HG03521 (cell line): ENCODE data around the gene DGKG.

ENCODE experiments used
- ATAC-seq: cut with Tn5 transposase; IDR thresholded peaks from one replicate; pipeline ENCODE4 v1.9.1; 2021; ENCODE audit warnings: mild to moderate bottlenecking, moderate library complexity; ENCODE audit not compliant: unreplicated experiment

DGKG gene

DNA sequence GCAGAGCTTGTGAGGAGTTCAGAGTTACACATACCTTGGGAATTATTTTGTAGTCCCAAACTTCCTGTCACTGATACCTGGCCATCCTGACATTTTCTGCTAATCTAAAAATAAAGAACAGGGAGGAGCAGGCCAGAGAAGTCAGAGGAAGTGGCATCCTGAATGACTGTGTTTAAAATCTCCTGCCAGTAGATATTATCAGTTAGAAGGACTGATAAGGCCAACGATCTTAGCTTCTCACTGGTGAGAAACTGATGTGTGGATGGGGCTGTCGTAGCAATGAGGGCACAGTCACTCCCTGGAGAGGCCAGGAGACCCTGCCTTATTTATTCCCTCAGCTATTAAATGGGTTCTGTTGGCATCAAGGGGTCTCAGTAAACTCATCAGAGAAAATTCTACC lies 115.1 kb downstream of the DGKG start:
- ATAC-seq: no peak

DNA sequence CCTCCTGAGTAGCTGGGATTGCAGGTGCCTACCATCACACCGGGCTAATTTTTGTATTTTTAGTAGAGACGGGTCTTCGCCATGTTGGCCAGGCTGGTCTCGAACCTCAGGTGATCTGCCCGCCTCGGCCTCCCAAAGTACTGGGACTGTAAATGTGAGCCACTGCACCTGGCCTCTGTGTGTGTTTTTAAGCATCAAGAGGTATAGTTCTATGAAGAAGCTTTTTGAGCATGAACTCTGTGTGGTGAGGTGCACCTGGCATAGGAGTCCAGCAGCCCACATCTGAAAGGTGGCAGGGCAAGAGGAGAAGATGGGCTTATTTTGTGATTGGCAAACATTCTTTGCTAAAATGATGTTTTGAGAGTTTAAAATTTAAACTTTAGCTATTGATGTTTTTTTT lies 118.0 kb downstream of the DGKG start:
- ATAC-seq: no peak

DNA sequence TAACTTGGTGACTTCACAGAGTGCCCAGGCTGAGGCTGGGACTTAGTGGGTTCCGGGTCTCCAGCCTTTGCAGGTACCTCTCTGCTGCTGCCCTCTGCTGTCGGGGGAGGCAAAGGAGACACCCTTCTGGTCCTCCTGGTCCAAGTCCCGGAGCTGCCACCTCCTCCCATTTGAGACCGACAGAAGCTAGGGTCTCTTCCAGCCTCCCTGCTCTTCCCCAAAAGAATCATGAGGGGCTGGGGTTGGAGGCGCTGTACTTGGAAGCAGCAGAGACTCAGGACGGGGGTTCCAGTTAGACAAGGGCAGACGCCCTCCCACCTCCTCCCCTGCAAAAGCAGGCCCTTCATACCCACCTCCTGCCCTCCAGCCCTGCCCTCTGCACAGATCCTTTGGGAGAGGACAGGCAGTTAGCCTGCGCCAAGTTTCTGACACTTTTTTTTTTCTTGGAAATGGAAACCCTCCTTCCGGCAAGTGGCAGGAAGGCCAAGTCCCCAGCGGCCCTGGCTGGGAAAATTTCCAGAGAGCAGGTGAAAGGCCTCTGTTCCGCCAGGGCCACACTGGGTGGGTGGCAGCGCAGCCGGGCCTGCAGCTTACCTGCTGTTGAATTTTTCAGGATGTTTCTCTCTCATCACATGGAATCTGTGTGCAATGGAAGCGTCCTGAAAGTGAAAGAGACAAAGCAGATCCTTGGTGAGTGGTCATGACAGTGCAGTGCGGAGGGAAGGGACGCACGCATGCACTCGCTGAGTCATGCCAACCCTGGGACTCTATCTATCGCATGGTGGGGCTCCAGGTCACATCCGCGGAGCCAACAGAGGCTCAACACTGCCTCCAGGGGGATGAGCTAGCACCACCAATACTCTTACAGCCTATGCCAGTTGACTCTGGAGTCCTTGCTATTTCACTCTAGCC lies 119.9 kb downstream of the DGKG start:
- ATAC-seq: peak; percentile 61

DNA sequence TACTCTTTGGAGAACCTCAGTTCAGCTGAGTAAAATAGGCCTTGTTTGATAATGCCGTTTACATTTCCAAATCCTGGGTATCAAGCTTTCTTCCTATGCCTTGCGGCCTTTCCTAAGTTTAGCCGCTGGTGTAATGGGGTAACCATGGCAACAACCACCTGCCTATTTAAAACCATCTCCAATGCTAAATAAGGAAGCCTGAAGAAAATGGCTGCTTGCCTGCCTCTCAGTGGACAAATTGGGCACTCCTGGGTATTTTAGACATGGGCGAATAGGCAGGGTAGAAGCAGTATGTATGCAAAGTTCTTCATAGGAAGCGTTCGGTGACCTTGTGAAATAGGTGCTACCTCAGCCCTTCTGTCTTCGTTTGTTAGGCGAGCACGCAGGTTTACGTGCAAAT lies 122.7 kb downstream of the DGKG start:
- ATAC-seq: no peak

DNA sequence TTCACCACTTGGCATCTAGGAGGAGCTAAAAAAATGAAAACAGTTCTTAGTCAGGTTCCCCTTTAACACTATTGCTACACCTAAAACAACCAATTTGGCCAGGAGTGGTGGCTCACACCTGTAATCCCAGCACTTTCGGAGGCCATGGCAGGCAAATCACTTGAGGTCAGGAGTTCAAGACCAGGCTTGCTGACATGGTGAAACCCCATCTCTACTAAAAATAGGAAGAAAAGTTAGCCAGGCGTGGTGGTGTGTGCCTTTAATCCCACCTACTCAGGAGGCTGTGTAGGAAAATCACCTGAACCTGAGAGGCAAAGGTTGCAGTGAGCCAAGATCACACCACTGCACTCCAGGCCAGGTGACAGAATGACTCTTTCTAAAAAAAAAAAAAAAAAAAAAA lies 124.1 kb downstream of the DGKG start:
- ATAC-seq: no peak

DNA sequence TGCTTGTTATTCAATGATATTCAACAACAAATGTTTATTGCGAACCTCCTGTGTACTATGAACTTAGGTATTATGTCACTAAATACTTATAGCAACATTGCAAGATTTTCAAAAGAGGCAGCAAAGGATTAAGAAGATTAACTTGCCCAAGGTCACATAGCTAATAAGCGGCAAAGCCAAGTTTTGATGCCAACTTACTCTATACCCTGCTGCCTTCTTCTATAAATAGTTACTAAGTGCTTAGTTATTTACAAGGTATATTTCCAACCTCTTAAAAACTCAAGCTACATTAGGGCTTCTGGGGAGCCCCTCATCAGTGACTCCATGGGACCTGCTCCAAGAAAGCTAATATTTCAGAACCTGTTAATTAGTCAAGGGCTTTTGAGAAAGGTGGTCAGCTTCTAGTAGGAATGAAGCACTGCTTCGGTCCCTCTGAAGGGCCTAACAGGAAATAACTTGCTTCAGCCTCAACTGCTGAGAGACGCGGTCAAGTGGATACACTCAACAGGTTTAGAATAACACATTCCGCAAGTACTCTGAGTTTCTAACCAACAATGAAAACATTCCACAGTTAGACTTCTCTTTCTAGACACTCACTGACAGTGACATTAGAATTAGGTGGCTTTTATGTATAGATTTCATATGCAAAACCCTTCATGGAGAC lies 125.5 kb downstream of the DGKG start:
- ATAC-seq: no peak

DNA sequence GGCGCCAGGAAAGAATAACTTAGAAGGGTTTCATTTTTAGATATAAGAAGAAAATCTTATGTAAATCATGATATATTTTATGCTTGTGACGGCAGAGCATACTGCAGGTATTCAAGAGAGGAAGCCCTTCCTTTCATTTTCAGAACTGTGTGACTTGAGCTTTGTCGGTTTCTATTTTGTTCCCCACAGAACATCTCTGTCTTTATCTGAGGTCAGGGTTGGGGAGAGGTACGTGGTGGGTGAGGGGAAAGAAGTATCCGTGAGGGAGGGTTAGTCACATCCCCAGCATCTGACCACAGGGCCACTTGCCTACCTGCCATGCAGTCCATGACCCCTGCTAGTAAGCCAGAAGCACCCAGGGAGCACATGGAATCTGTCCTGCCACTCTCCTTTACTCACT lies 126.5 kb downstream of the DGKG start:
- ATAC-seq: peak; percentile 56

DNA sequence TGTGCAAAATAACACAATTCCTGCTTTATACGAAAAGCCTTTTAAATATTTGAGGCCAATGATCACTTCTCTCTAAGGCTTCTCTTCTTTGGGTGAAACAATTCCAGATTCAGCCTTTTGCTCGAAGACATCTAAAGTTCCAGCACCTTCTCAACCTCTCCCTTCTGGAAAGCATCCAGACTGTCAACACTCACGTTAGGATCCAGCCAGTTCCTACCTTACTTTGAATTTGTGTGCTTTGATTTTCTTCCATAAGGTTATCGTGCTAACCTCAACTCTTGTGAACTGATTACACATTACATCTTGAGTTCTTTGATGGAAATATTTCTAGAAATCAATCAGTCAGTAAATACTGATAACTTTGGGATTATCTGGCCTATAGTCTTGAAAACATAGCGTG lies 127.9 kb downstream of the DGKG start:
- no peak for ATAC-seq

DNA sequence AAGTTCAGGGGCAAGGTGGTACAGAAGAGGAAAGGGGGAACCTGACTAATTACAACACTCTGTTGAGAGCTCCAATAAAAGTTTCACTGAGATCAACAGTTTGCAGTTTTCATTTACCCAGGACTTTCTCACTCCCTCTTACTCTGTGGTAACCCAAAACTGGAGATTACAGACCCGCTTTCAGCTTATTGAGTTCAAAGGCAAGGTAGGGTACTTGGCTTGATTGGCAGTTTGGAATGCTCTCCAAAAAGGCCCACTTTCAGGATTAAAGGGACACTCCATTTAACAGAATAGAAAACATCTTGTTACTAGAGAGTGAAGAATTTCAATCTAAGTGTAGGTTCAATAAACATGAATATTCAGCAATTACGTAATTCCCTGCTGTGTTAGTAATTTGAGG lies 135.6 kb downstream of the DGKG start:
- no peak for ATAC-seq

DNA sequence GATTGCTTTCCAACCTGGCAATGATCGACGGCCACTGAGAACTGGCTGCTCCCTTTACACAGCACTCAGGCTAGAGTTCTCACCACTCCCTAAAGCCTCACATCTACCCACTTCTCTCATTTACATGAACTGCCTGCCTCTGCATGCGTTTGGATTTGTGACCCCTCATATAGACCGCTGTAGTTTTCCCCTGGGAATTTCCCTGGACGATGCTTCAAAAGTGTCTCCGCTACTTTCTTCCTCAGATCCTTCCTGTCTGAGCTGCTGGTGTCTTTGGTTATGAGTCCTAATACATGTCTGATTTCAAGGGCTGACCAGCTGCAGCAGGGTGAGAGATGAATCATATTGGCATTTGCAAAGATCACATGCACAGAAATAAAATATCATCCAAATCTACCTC lies 136.4 kb downstream of the DGKG start:
- ATAC-seq: no peak

DNA sequence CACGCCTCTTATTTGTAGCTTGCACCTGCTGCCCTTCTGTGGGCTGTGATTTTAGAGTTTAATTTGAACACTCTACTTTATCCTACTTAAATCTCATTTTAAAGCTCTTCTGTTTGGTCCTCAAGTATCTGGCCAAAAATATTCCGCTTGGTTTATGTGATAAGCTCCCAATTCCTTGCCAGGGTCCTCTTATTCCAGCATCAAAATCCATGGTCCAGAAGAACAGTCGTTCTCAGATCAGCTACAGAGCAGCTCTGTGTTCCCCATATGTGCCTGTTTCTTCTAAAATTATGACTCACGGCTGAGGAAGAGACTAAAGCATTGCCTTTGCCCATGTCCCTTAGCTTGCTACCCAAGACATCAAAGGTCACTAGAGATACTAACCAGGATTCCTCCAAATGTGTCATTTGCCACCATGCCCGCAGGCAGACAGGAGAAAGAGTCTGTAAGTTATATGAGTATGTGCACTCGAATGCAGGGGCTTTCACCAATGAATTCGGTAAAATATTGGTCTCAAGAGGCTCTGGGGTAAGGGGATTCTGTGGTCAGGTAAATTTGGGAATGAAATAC lies 137.9 kb downstream of the DGKG start:
- no peak for ATAC-seq

DNA sequence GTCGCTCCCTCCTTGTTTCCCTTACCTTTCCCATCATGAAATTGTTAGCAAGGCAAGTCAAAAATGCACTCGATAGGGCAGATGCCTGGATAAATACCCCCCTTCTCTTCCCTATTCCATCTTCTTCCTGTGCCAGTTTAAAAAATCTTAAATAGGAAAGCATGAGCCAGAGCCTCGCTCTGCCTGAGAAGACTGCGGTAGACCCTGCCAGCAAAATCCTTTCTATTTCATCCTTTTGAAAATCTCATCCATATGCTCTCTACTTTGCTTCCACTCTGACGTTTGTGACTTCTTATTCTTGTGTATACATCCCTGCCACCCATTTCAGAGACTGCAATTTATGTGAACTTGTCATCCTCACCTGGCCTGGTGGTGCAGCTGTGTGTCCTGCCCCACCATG lies 138.6 kb downstream of the DGKG start:
- ATAC-seq: no peak

DNA sequence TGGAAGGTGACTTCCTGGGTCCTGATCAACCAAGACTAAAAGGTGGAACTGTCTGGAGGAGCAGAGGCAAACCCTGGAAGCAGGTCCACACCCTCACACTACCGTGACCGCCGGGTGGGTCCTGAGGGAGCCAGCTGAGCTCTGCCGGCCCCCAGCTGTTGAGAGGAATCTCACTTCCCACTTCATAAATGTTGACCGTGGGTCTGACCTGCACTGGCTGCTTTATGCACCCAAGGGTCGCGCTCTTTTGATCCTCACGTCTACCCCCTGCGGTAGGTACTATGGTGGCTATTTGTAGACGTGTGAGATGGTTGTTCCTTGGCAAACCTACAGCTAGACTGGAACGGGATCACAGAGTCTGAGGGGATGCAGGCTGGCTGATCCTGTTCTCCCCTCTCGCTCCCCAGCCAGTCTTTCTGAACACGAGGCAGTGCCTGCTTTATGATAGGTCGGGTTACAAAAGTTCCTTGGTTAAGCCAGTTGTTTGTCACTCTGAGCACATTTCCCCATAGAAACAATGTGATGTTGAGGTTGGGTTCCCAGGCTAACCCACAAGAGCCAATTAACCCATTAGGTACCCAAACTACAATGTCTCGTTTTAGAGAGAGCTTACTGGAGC lies 140.2 kb downstream of the DGKG start:
- ATAC-seq: no peak

DNA sequence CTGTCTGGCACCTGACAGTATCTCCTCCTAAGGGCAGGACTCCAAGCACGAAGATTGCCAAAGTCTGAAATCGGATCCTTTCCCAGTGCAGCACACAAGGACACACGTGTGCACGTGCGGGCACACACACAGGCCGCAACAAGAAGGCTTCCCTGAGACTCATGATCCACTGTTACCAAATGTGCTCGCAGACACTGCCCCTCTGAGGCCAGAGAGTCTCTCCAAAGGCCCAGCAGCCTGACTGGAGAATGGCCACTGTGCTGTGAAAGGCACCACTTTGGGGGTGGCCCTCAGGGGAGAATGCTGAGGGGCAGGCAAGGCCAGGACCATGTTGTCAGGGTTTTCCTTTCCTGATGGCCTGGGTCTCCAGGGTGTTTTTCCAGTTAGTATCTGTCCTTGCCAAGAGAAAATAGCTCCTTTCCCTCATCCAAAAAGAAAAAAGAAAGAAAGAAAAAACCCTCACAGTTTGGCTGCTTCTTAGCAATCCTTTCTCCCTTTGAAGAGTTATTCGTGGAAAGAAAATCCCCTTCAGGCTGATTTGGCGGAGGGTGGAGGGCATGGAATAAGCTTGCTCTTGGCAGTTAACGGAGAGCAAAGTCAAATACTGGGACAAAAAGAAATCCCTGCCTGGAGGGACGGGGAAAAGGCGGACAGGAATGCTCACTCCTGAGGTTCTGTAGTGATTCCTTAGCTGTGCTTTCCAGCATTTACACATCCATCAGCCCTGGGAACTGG lies 141.0 kb downstream of the DGKG start:
- no peak for ATAC-seq

DNA sequence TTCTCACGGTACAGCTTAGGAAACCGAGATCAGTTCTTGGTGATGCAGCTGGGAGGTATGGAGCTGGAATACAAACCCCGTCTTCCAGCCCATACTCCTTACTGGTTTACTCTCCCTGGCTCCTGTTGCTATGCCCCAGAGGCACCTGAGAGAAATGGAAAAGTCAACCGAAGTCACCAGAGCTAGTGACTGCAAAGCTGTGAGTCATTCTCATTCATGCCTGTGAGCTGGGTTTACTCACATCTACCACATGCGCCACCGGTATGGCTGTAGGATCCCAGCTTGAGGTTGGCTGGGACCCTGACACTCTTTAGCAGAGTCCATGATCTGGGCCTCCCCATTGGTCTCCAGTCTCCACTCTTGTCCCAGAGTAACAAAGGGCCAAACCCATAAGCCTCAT lies 141.7 kb downstream of the DGKG start:
- ATAC-seq: no peak

DNA sequence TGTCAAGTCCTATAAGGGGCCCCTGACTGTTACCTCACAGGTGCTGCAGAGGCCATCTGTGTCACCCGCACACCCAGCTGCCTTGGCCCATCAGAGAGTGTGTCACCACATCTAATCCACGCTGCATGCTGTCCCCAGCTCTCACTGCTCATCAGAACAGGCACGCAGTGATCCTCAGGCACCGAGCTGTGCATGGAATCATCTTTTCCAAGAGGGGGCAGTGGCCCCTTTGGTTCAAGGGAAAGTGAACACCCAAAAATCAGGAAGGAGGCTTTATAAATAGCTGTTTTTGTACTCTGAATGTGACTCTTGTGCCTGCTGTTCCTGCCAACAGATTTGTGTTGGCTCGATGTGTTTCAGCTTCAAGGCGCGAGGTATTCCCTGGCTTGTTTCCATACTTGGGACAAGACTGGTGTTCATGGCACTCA lies 142.8 kb downstream of the DGKG start:
- no peak for ATAC-seq

DNA sequence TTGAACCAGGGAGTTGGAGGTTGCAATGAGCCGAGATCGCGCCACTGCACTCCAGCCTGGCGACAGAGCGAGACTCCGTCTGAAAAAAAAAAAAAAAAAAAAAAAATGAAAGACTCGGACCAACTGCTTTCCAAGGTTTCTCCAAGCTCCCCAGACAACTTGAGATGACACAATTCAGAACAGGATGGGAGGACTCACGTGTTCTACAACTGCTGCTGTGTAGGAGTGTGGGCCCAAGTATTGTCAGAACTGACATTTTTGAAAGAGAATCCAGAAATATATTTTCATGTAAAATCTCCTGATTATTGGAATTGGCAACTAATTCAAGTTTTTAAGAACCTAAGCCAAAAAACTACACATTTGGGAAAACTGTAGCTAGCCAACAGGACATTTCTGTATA lies 143.6 kb downstream of the DGKG start:
- no peak for ATAC-seq

DNA sequence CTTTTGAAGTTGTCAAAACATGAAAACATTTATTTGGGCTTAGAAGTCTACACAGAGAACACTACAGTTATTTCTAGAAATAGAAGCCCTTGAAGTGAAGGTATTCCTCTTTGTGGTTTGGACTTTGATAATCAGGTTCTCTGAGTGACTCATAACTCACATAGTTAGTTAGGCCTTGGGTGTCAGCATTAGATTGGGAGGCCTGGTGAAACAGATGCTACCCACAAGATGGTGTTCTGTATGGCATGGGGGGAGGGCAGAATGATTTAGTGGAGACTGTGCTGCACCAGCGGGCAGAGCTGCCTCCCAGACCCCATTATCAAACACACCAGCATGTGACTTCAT lies 144.2 kb downstream of the DGKG start:
- ATAC-seq: peak; percentile 84

DNA sequence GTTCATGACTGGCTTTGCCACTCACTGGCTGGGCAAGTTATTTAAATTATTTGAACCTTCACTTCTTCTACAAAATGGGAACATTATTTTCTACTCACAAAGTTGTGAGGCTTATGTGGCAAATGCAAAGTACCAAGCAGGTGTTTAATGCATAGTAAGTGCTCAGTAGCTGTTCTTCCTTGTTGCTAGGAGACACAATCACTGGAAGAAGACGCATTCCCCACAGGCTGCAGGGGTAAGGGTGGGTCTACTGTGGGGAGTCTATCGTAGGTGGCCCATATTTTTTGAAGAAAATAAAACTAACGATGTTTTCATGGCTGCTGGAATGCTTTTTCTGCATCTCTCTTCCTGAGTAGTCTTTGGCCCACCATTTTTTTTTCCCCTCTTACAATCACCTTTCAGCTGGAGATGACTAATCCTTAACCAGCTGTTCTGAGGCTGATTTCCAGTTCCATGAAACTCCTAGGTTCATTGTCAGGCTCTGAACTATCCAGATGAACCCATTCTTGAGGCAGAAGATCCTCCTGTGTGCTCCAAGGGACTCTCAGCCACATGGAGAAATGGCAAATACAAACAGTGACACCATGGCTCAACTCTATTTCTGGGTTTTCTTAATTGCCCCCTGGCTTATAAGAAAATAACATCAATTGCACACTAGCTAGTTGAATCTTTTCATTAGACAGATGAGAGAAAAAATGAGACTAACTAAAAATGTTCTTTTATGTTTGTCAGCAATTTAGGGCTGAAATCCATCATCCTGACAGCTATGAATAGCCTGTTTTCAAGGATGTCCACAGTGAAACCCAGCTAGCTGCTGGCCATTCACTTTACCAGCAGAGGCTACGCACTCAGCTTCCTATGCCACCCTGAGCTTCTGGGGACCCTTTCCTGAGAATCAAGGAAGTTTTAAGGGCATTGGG lies 144.9 kb downstream of the DGKG start:
- ATAC-seq: no peak

DNA sequence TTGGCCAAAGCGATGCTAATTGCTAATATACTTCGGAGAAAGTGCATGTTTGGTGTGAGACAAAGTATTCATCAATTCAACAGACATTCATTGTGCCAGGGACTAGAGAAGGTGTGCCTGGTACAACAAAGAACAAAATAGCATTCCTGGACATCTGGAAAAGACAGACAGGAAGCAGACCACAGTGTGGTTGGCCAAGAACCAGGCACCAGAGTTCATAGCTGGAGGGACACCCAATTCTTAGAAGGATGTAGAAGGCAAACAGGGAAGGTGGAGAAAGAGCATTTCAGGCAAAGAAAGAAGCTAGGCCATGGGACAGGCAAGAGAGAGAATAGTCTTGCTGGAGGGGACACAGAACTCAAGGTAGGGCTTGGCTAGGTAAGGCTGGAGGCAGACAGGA lies 147.4 kb downstream of the DGKG start:
- no peak for ATAC-seq
